Osteocyte (in vitro differentiated cells): ENCODE results near the gene CADPS2. TPM values are rescaled to one million over a fixed set of nuclear protein-coding genes. Genes with fewer than 3 reads are reported as not detected.

Experiments
- DNase-seq: peaks from one replicate; pipeline ENCODE4 v3.0.0; 2021; ENCODE audit warnings: mixed read lengths; ENCODE audit not compliant: unreplicated experiment; ENCODE audit errors: extremely low spot score
- H3K27ac Mint-ChIP-seq: one replicate; pipeline ENCODE4 v1.8.0; 2021; ENCODE audit warnings: mild to moderate bottlenecking, mixed read lengths; ENCODE audit not compliant: unreplicated experiment
- H3K27me3 Mint-ChIP-seq: one replicate; pipeline ENCODE4 v1.8.0; 2021; ENCODE audit warnings: mixed read lengths; ENCODE audit not compliant: unreplicated experiment
- H3K36me3 Mint-ChIP-seq: one replicate; pipeline ENCODE4 v1.8.0; 2021; ENCODE audit warnings: mixed read lengths; ENCODE audit not compliant: unreplicated experiment
- H3K4me1 Mint-ChIP-seq: one replicate; pipeline ENCODE4 v1.8.0; 2021; ENCODE audit warnings: mixed read lengths; ENCODE audit not compliant: unreplicated experiment
- H3K4me3 Mint-ChIP-seq: one replicate; pipeline ENCODE4 v1.8.0; 2021; ENCODE audit warnings: mild to moderate bottlenecking, moderate library complexity, mixed read lengths; ENCODE audit not compliant: unreplicated experiment
- H3K9me3 Mint-ChIP-seq: one replicate; pipeline ENCODE4 v1.8.0; 2021; ENCODE audit warnings: mixed read lengths; ENCODE audit not compliant: unreplicated experiment
- CTCF ChIP-seq: fragments of 200-600 bp; sonication (generic); IDR thresholded peaks from 2 replicates; pipeline ENCODE4 v1.5.0; 2021; ENCODE audit warnings: antibody characterized with exemption, mild to moderate bottlenecking, moderate library complexity
- total RNA-seq: library from RNA; stranded (reverse); gene quantifications from 2 replicates; pipeline ENCODE4 v1.2.1, GENCODE V29; 2021

CADPS2 gene
- total RNA-seq, 1 donor from 2014 or later, result 0.81 TPM

- no peaks in the 10 kb centered on the region for H3K36me3 Mint-ChIP-seq
- H3K9me3 Mint-ChIP-seq, result no peaks in the 10 kb centered on the region
- H3K4me1 Mint-ChIP-seq, result peaks cover 18% of the 10 kb centered on the region
- TF ChIP-seq CTCF, result no peak
- H3K27me3 Mint-ChIP-seq, result no peaks in the 10 kb centered on the region
- H3K27ac Mint-ChIP-seq, result no peak overlapping the region
- H3K4me3 Mint-ChIP-seq, result no peak overlapping the region
- no peak for DNase-seq
Observed at GRCh38 chr7:122403113-122403512, 483.1 kb downstream of the CADPS2 start.

GRCh38 chr7:122402235-122402634 lies 484.0 kb downstream of the CADPS2 start:
- no peak overlapping the region for H3K27ac Mint-ChIP-seq
- H3K36me3 Mint-ChIP-seq, result no peaks in the 10 kb centered on the region
- no peaks in the 10 kb centered on the region for H3K27me3 Mint-ChIP-seq
- DNase-seq, result no peak
- TF ChIP-seq CTCF, result no peak
- H3K4me3 Mint-ChIP-seq, result no peak overlapping the region
- no peaks in the 10 kb centered on the region for H3K9me3 Mint-ChIP-seq
- H3K4me1 Mint-ChIP-seq, result peaks cover 18% of the 10 kb centered on the region

- H3K27ac Mint-ChIP-seq, result no peak overlapping the region
- H3K4me1 Mint-ChIP-seq, result peaks cover 9% of the 10 kb centered on the region
- no peak for DNase-seq
- H3K27me3 Mint-ChIP-seq, result no peaks in the 10 kb centered on the region
- no peaks in the 10 kb centered on the region for H3K36me3 Mint-ChIP-seq
- no peak overlapping the region for H3K4me3 Mint-ChIP-seq
- no peaks in the 10 kb centered on the region for H3K9me3 Mint-ChIP-seq
- TF ChIP-seq CTCF, result no peak
Observed at GRCh38 chr7:122397381-122397780, 488.9 kb downstream of the CADPS2 start.

- Mint-ChIP-seq H3K27ac (no peak overlapping the region), H3K4me3 (no peak overlapping the region), H3K36me3 (no peaks in the 10 kb centered on the region), H3K27me3 (peaks cover 8% of the 10 kb centered on the region), H3K9me3 (no peaks in the 10 kb centered on the region), H3K4me1 (no peaks in the 10 kb centered on the region)
- TF ChIP-seq CTCF, result no peak
- DNase-seq, result no peak
Observed at GRCh38 chr7:122394512-122394911, 491.7 kb downstream of the CADPS2 start.

GRCh38 chr7:122384528-122384927 lies 501.7 kb downstream of the CADPS2 start:
- TF ChIP-seq CTCF, result no peak
- Mint-ChIP-seq H3K4me3 (no peak overlapping the region), H3K9me3 (no peaks in the 10 kb centered on the region), H3K4me1 (no peaks in the 10 kb centered on the region), H3K27me3 (peaks cover 4% of the 10 kb centered on the region), H3K36me3 (no peaks in the 10 kb centered on the region), H3K27ac (no peak overlapping the region)
- DNase-seq, result no peak
